H7 (cell line): ENCODE data around the gene MPDU1. TPM values are rescaled to one million over a fixed set of nuclear protein-coding genes. Genes with fewer than 3 reads are reported as not detected.

ENCODE experiments used
- DNase-seq: peaks from one replicate; pipeline ENCODE4 v3.0.0; 2012
- H3K27me3 ChIP-seq: 2 replicates; pipeline ENCODE4 v1.6.0; 2011; ENCODE audit warnings: mild to moderate bottlenecking, low read length; ENCODE audit not compliant: control insufficient read depth, insufficient read depth
- H3K36me3 ChIP-seq: replicated peaks from 2 replicates; pipeline ENCODE4 v1.5.1; 2011; ENCODE audit warnings: low read length; ENCODE audit not compliant: control insufficient read depth, insufficient read depth
- H3K4me3 ChIP-seq: 2 replicates; pipeline ENCODE4 v1.5.1; 2011; ENCODE audit warnings: low read depth, mild to moderate bottlenecking, control low read depth, low read length, moderate library complexity; ENCODE audit not compliant: insufficient read depth
- total RNA-seq: library from RNA; depleted of rRNA; stranded (reverse); fragments of >200 nt; shearing (Covaris generic); gene quantifications from 2 replicates; pipeline ENCODE4 v1.2.3, GENCODE V29; 2014; rRNA removed

Gene MPDU1
- total RNA-seq, 1 experiment from 2014 or later: 146 TPM

GRCh38 chr17:7632492-7632894 is 48.8 kb downstream of the MPDU1 start:
- no peaks in the 10 kb centered on the region for H3K27me3 ChIP-seq
- H3K36me3 ChIP-seq: no peaks in the 10 kb centered on the region
- H3K4me3 ChIP-seq: no peak overlapping the region
- peak; percentile 89 for DNase-seq

GRCh38 chr17:7633093-7633492 is 49.4 kb downstream of the MPDU1 start:
- no peaks in the 10 kb centered on the region for H3K36me3 ChIP-seq
- no peak overlapping the region for H3K4me3 ChIP-seq
- peak; percentile 69 for DNase-seq
- H3K27me3 ChIP-seq: no peaks in the 10 kb centered on the region

GRCh38 chr17:7634384-7634783 is 50.7 kb downstream of the MPDU1 start:
- H3K36me3 ChIP-seq: no peaks in the 10 kb centered on the region
- H3K27me3 ChIP-seq: no peaks in the 10 kb centered on the region
- no peak overlapping the region for H3K4me3 ChIP-seq
- DNase-seq: peak; percentile 89

GRCh38 chr17:7636163-7636562 is 52.5 kb downstream of the MPDU1 start:
- Histone ChIP-seq H3K4me3 (no peak overlapping the region), H3K36me3 (no peaks in the 10 kb centered on the region), H3K27me3 (no peaks in the 10 kb centered on the region)
- peak; percentile 55 for DNase-seq

Other genes starting within 250 kb of the MPDU1 start
- 17.8 and 34.5 TPM in 2 replicates for gene ACAP1, start 247.3 kb upstream of the MPDU1 start, total RNA-seq
- gene KCTD11, start 231.7 kb upstream of the MPDU1 start, total RNA-seq: 1.1 and 2.2 TPM in 2 replicates
- gene TMEM95, start 228.7 kb upstream of the MPDU1 start, total RNA-seq: not detected in 2 replicates
- 7.0 and 8.9 TPM in 2 replicates for gene TNK1, start 202.8 kb upstream of the MPDU1 start, total RNA-seq
- gene PLSCR3, start 189.3 kb upstream of the MPDU1 start, total RNA-seq: 26.5 and 27.8 TPM in 2 replicates
- gene TMEM256, start 179.8 kb upstream of the MPDU1 start, total RNA-seq: 280 and 385 TPM in 2 replicates
- 11.6 and 15.7 TPM in 2 replicates for gene NLGN2, start 176.0 kb upstream of the MPDU1 start, total RNA-seq
- gene SPEM1, start 163.5 kb upstream of the MPDU1 start, total RNA-seq: not detected in 2 replicates
- gene SPEM2, start 158.2 kb upstream of the MPDU1 start, total RNA-seq: not detected in 2 replicates
- gene SPEM3, start 155.0 kb upstream of the MPDU1 start, total RNA-seq: not detected in 2 replicates
- 14.5 and 15.8 TPM in 2 replicates for gene TMEM102, start 148.4 kb upstream of the MPDU1 start, total RNA-seq
- 12.5 and 20.7 TPM in 2 replicates for gene FGF11, start 144.3 kb upstream of the MPDU1 start, total RNA-seq
- gene CHRNB1, start 138.8 kb upstream of the MPDU1 start, total RNA-seq: 6.6 and 6.8 TPM in 2 replicates
- gene ZBTB4, start 104.2 kb upstream of the MPDU1 start, total RNA-seq: 9.0 and 10.4 TPM in 2 replicates
- not detected in 2 replicates for gene SLC35G6, start 102.4 kb upstream of the MPDU1 start, total RNA-seq
- gene POLR2A, start 99.5 kb upstream of the MPDU1 start, total RNA-seq: 46.1 and 48.6 TPM in 2 replicates
- gene TNFSF12, start 34.8 kb upstream of the MPDU1 start, total RNA-seq: 6.2 and 9.6 TPM in 2 replicates
- 0.94 and 1.7 TPM in 2 replicates for gene TNFSF13, start 25.1 kb upstream of the MPDU1 start, total RNA-seq
- gene SENP3, start 21.9 kb upstream of the MPDU1 start, total RNA-seq: 137 and 203 TPM in 2 replicates
- 0.22 and 0.55 TPM in 2 replicates for gene CD68, start 4.2 kb upstream of the MPDU1 start, total RNA-seq
- 33.8 and 44.0 TPM in 2 replicates for gene SOX15, start 6.2 kb downstream of the MPDU1 start, total RNA-seq
- gene FXR2, start 31.0 kb downstream of the MPDU1 start, total RNA-seq: 49.0 and 52.0 TPM in 2 replicates
- 45.5 and 55.8 TPM in 2 replicates for gene SAT2, start 44.0 kb downstream of the MPDU1 start, total RNA-seq
- gene SHBG, start 46.3 kb downstream of the MPDU1 start, total RNA-seq: 0.35 and 1.5 TPM in 2 replicates
- gene ATP1B2, start 67.1 kb downstream of the MPDU1 start, total RNA-seq: 1.6 and 7.0 TPM in 2 replicates
- 97.5 and 99.4 TPM in 2 replicates for gene TP53, start 103.6 kb downstream of the MPDU1 start, total RNA-seq
- gene WRAP53, start 104.6 kb downstream of the MPDU1 start, total RNA-seq: 32.9 and 41.3 TPM in 2 replicates
- gene EFNB3, start 121.3 kb downstream of the MPDU1 start, total RNA-seq: 6.0 and 6.4 TPM in 2 replicates
- 0.11 and 0.24 TPM in 2 replicates for gene DNAH2, start 133.9 kb downstream of the MPDU1 start, total RNA-seq